Epithelial cell of esophagus (primary cell): ENCODE measurements around the gene SLC12A2.

Experiments used
- DNase-seq: peaks from one replicate; pipeline ENCODE4 v3.0.0; 2010; ENCODE audit warnings: low read depth
- H3K4me3 ChIP-seq: 2 replicates; pipeline ENCODE4 v1.5.1; 2011; ENCODE audit warnings: mild to moderate bottlenecking, low read length, control low read depth
- TF ChIP-seq, protein P1 (sequence below): IDR thresholded peaks from 2 replicates; pipeline ENCODE4 v1.5.1; 2011; ENCODE audit warnings: low read depth, mild to moderate bottlenecking, low read length, control low read depth, inconsistent platforms; ENCODE audit not compliant: insufficient read depth; ENCODE audit errors: missing control alignments

SLC12A2 gene

DNA sequence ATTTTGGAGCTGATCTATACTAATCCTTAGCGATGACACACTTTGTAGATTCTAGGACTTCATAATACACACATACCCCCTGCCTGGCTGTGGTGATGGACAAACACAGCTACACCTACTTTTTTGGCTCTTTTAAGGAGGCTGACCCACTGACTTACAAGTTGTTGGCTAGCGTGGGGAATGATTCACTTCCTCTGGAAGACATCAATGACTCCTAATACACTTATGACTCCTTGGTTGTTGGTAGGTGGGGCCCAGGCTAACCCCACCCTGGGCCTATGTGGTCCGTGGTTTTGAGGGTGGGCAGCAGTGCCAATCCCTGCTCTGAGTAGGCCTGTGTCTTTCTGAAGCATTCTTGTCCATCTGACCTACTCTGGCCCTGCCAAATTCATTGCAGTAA is 144.4 kb downstream of the SLC12A2 start:
- DNase-seq: peak; percentile 81
- no peak overlapping the region for H3K4me3 ChIP-seq
- TF ChIP-seq, protein P1, sequence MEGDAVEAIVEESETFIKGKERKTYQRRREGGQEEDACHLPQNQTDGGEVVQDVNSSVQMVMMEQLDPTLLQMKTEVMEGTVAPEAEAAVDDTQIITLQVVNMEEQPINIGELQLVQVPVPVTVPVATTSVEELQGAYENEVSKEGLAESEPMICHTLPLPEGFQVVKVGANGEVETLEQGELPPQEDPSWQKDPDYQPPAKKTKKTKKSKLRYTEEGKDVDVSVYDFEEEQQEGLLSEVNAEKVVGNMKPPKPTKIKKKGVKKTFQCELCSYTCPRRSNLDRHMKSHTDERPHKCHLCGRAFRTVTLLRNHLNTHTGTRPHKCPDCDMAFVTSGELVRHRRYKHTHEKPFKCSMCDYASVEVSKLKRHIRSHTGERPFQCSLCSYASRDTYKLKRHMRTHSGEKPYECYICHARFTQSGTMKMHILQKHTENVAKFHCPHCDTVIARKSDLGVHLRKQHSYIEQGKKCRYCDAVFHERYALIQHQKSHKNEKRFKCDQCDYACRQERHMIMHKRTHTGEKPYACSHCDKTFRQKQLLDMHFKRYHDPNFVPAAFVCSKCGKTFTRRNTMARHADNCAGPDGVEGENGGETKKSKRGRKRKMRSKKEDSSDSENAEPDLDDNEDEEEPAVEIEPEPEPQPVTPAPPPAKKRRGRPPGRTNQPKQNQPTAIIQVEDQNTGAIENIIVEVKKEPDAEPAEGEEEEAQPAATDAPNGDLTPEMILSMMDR: no peak

DNA sequence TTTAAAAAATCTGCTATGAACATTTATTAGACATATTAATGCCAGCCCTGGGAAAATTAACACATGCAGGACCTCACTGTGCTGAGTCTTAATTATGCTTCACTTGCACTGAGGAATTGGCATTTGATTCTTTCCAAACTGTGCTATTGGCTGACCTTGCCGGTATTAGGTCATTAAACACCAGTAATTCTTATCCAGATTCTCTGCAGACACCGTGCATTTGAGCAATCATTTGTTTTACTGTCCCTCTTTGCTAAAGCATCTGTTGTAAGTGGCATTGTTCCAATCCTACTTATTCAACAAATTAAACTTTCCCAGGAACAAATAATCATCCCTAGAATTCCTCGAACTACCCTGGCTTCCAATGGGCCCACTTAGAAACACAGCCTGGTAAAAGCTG is 145.0 kb downstream of the SLC12A2 start:
- H3K4me3 ChIP-seq: no peak overlapping the region
- no peak for DNase-seq
- TF ChIP-seq, protein P1: no peak

DNA sequence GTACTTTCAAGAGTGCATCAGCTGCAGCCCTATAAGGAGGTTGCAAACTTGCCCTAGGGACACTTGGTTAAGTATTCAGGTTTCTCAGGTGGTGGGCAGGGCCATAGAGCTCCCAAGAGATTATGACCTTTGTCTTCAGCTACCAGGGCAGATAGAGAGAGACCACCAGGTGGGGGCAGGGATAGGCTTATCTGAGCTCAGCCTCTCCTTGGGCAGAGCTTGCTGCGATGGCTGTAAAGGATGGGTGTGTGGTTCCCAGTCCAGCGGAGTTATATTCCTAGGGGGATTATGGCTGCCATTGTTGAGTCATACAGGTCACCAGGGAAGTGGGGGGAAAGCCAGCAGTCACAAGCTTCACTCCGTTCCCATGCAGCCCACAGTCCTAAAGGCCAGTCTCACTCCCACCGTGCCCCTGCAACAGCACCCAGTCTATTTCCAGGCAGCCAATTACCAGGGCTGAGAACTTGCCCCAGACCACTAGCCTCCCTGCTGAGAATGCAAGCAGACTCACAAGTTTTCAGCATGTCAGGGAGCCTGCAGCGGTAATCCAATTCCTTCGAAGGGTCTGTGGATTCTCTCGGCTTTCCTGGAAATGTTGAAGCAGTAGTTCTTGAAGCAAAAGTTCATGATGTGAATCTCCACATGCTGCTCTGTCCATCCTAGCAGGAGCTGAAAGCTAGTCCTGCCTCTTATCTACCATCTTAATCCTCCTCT is 151.5 kb downstream of the SLC12A2 start:
- TF ChIP-seq, protein P1: no peak
- no peak overlapping the region for H3K4me3 ChIP-seq
- DNase-seq: no peak

DNA sequence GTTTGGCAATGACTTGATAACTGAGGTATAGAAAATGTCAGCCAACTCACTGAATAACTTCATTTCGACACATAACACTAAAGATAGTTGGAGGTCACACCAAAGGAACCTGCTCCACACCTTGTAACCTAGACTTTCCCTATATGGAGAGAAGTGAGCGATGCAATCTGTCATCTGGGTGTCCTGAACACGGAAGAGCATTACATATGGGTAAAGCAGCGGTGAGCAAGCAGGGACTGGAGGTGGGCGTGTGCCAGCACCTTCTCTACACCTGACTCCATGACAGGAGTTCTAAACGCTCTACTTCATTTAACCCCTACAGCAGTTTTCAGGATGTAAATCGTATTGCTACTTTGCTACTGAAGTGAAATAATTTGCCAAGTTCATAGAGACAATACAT is 152.8 kb downstream of the SLC12A2 start:
- DNase-seq: peak; percentile 61
- H3K4me3 ChIP-seq: no peak overlapping the region
- TF ChIP-seq, protein P1: no peak

DNA sequence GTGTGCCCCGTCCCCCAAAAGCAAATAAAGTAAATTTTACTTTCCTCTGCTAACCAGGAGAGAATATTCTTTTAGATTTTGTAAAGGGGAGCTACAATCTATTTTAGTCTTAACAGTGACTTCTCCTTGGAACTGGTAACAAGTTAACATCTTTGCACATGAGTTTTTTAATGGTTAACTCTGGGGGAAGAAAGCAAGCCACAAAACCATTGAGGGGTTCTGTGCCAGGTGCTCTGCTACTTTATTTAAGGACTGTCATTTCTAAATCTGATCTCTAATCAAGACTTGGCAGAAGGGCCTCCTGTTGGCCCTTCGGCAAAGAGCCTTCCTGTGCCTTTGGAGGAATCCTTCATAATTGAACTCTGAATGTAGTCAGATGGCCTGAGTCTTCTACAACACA is 153.4 kb downstream of the SLC12A2 start:
- no peak overlapping the region for H3K4me3 ChIP-seq
- DNase-seq: no peak
- TF ChIP-seq, protein P1: no peak

DNA sequence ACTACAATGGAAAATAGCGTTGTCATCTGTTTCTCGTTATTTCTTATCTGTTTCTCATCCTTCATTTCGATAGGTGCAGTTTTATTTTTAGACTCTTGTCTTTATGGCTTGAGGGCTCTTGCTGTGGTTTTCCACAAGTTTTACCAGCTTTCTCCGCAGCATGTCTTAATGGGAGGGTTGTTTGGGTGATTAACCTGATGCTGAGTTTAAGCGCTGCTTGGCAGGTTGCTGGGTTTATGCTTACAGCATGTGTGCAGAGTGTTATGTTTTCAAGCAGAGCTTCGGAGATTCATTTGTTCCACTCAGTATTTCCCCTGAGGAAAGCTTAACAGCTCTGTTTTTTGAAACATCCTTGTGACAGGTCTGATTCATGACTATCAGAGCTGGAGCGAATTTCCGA is 154.0 kb downstream of the SLC12A2 start:
- DNase-seq: peak; percentile 26
- TF ChIP-seq, protein P1: no peak

More for the DNA sequence above, 154.0 kb downstream of the SLC12A2 start:
- no peak overlapping the region for H3K4me3 ChIP-seq
